Measurements from ENCODE around the gene GALNS.

- TF ChIP-seq CTCF (IDR thresholded peaks at IDR 0.05; ENCODE audit: borderline replicate concordance, extremely low read depth, low read length, poor library complexity, severe bottlenecking) (no peak), EZH2 (IDR thresholded peaks at IDR 0.05; ENCODE audit: borderline replicate concordance, low read depth, low read length, severe bottlenecking) (no peak)
These were observed 73.2 kb downstream of the GALNS start for GRCh38 chr16:88783391-88784073.

All from DND-41 (cell line).